H1 (cell line): Measurements from ENCODE around the gene CHST13. TPM values are rescaled to one million over a fixed set of nuclear protein-coding genes. Genes with fewer than 3 reads are reported as not detected.

ENCODE experiments used
- RXRA ChIP-seq: IDR thresholded peaks from 2 replicates; pipeline ENCODE4 v1.6.1; 2011; ENCODE audit warnings: low read depth, mild to moderate bottlenecking, low read length, moderate library complexity; ENCODE audit not compliant: insufficient read depth
- polyA plus RNA-seq, 7 experiments: library from polyadenylated mRNA; depleted of rRNA in 3 of 7; stranded (reverse) in 5 of 7; unstranded in 2 of 7; fragments of >200 nt in 5 of 7; fragments of 200-250 nt in 2 of 7; gene quantifications; 1 replicate in 5 of 7; 2 replicates in 1 of 7; 4 replicates in 1 of 7; pipeline versions ENCODE4 v1.2.1 to v1.2.3, GENCODE V29; 2011 to 2013; ENCODE audit warnings: missing spikeins in 2 of 7, mixed read lengths in 2 of 7
- total RNA-seq: library from RNA; stranded (reverse); fragmentation: NEBNext Ultra II Directional; extraction: Animal tissue kit (Norgen Biotek cat#: 25700); gene quantifications from 2 replicates; pipeline ENCODE4 v1.2.1, GENCODE V29; 2021

The CHST13 gene
- total and polyA plus RNA-seq, 2 of the 8 experiments (the other 6 are each of a cell fraction or from before 2014, with no cell fraction given) = 5.4 to 11.7 TPM

GRCh38 chr3:126488886-126489569 is 34.9 kb upstream of the CHST13 start (continued):
- TF ChIP-seq RXRA = no peak
